Transverse colon (tissue), 4 donors: ENCODE measurements around the gene ANKLE2.

Experiments
- CTCF ChIP-seq, 5 experiments: fragments of 200-600 bp in 3 of 5; fragments of 450-650 bp in 2 of 5; sonication (generic) in 3 of 5; IDR thresholded peaks; 1 replicate in 2 of 5; 2 replicates in 3 of 5; pipeline ENCODE4 v1.5.1; 2016 to 2017; ENCODE audit warnings: antibody characterized with exemption in 5 of 5, inconsistent platforms in 3 of 5, mild to moderate bottlenecking in 2 of 5, moderate library complexity in 1 of 5
- EP300 ChIP-seq: sonication (generic); formaldehyde crosslinking; IDR thresholded peaks from one replicate; pipeline ENCODE4 v1.6.1; 2017; ENCODE audit warnings: antibody characterized with exemption, low read depth
- POLR2A ChIP-seq: fragments of 450-650 bp; IDR thresholded peaks from one replicate; pipeline ENCODE4 v1.6.1; 2016; ENCODE audit warnings: antibody characterized with exemption, mild to moderate bottlenecking, moderate library complexity
- POLR2AphosphoS5 ChIP-seq, 3 donors: sonication (generic); formaldehyde crosslinking; IDR thresholded peaks; one replicate each; pipeline ENCODE4 v1.6.1; 2016; ENCODE audit warnings: antibody characterized with exemption in 3 of 3

- TF ChIP-seq CTCF (IDR thresholded peaks at IDR 0.05) = no peak
- TF ChIP-seq POLR2A = no peak
- TF ChIP-seq EP300 = no peak
- no peak for TF ChIP-seq POLR2AphosphoS5 (IDR thresholded peaks at IDR 0.05)
Observed at GRCh38 chr12:132717531-132718387, 43.9 kb downstream of the ANKLE2 start.
